ENCODE results near the gene VPS37C.
A peak's percentile ranks its signal among the peaks of the same experiment; 100 is the strongest.

Gene VPS37C

DNA sequence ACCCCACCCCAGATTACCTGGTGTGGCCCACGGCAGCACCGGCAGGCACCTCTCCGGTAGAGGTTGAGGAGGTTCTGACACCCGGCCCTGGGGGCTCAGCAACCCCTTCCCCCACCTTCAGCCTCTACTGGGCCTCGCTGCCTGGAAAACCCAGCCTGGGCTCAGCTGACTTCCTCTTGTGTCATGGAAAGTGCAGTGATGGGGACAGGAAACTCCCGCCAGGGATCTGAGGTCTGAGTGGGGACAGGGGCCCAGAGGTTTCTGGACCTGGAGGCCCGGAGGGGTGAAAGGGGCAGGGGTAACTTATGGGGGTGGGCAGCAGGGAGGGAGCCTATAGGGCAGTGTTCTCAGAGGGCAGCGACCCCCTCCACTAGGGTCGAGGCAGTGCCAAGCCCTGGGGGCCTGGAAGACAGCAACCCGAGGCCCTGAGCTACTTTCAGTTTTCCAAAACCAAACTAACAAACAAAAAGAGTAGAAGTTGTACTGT lies 68.9 kb downstream of the VPS37C start:
- DNase-seq: no peak

DNA sequence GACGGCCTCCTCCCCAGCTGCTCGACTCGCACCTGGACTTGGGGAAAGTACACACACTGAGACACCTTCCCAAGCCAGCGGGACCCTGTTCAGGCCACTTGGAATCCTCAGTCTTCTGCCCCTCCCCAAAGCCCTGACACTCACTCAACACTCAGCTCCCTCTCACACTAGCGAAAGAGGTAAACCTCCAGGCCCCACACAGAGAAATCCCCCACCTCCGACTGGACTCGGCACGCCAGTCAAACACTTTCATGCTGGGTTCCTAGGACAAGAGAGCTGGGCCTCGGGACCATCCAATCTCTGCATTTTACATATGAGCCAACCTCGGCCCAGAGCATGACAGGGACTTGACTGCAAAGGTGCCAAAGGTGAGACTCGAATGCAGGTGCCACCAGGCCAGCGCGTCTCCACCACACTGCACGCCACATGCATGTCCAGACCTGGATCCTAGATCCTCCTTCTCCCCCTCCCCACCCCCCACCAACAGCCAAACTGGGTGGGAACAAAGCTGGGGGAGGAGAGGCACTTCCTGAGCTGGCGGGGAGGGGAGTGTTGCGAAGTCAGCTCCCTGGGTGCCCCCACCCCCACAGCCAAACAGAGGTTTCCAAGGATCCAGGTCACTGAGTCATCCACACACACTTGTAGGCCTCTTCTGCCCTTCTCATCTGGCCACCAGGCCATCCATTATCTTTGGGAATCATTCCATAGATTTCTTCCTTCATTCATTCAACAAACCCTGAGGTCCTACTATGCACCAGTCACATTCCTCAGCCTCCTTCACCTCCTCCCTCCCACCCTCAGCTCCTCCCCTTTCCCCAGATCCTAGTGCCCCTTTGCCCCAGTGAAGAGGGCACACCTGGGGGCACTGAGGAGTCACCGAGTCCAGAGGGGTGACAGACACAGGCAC lies 69.6 kb downstream of the VPS37C start:
- peak; percentile 22 for DNase-seq

DNA sequence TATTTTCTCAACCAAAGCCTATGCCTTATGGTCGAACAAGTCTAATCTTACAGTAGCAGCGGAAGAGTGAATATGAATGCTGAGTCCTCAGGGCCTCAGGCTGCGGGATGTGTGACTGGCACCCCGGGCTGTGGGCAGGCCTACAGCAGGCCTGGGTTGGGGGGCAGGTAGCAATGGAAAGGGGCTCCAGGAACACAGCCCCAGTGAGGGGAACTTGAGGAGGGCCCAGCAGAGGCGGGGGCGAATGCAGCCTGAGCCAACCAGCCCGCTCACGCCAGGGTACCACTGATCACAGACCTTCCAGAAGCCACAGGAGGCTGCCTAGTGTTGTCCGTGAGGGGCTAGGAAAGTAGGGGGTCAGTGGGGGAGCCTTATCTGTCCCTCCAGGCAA lies 70.2 kb downstream of the VPS37C start:
- no peak for DNase-seq

GRCh38 chr11:61090521-61090920 lies 70.7 kb downstream of the VPS37C start:
- DNase-seq: no peak

DNA sequence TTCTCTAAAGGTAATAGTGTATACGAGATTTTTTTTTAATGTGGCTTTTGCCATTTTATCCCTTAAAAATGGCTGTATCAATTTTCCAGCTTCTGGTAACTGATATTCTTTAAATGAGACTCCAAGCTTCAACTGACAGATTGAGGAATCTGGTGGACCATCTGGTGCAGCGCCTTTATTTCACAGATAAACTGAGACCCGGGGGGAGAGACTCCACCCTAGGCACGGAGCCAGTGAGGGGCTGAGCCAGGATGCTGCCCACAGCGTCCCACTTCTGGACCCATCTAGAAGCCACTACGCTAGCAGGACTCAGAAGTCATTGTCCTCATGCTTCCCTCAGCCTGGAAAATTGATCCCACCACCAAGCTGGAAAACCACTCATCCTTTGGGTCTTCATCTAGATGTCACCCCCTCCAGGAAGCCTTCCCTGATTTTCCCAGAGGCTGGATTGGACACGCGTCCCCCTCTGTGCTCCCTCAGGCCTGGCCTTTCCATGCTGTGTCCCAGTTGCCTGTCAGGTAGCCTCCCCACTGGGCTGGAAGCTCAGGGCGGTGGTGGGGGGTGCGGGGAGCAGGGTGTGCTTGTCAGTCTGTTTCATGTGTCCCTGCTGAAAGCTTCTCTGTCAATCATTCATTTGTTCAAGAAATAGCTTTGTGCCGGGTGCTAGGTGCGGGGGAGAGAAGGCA lies 71.3 kb downstream of the VPS37C start:
- no peak for DNase-seq

DNA sequence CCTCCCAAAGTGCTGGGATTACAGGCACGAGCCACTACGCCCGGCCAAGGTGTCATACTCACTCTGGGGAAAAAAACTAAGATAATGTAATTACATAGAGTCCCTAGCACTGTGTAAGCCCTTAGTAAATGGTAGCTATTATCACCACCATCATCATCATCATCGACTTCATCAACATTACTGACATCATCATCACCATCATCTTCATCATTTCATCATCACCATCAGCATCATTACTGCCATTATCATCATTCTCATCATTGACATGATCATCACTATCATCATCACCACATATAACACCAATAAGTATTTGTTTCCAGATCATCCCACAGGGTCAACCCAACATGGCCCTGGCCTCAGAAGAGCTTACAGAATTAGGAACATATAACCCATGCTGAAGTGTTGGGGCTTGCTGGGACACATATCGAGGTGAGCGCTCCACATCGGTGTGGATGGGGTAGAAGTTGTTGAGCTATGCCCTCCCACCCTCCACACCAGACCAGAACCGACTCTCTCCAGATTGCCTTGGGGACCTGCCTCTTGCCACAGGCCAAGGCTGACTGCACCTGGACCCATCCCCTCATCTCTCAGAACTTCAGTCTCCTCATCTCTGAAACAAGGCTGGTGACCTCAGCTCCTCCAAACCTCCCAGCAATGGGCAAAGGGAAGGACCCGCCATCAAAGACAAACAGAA lies 73.7 kb downstream of the VPS37C start:
- DNase-seq: no peak

DNA sequence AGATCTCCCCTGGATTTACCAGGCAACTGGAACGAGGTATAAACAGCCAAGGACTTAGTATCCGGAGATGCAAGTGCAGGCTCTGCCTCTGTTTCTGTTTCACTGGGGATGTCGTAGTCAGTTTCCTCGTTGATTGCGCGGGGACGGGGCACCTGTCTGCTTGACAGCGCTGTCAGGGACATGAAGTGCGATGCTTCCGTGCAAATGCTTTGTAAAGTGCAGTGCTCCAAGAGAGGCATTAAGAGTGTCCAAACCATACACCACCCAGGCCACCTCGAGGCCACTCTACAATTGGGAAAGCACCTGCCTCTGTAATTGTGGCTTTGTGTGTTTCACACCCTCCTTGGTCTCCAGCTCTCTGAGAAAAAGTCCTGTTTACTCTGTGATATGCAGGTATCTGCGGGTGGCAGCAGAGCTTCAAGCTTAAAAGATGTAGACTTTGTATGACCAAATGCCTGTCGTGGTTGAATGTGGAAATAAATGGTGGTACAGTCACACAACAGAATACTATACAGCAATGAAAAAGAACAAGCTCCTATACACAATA lies 77.6 kb downstream of the VPS37C start:
- no peak for DNase-seq

- DNase-seq: no peak
Measured at GRCh38 chr11:61082931-61083531, 78.2 kb downstream of the VPS37C start.

GRCh38 chr11:61082062-61082870 lies 79.0 kb downstream of the VPS37C start:
- DNase-seq: no peak

- no peak for DNase-seq
Measured at GRCh38 chr11:61080986-61081590, 80.1 kb downstream of the VPS37C start.

GRCh38 chr11:61080526-61080925 lies 80.7 kb downstream of the VPS37C start:
- no peak for DNase-seq
